Kidney epithelial cell (primary cell): ENCODE data around the gene WFIKKN1. TPM values are rescaled to one million over a fixed set of nuclear protein-coding genes. Genes with fewer than 3 reads are reported as not detected.

ENCODE experiments used
- DNase-seq: peaks from one replicate; pipeline ENCODE4 v3.0.0-alpha.2; 2010; ENCODE audit warnings: low read depth
- H3K27me3 ChIP-seq: 2 replicates; pipeline ENCODE4 v1.6.0; 2011; ENCODE audit warnings: low read length; ENCODE audit not compliant: control insufficient read depth, insufficient read depth
- H3K36me3 ChIP-seq: 2 replicates; pipeline ENCODE4 v1.5.1; 2011; ENCODE audit warnings: low read length; ENCODE audit not compliant: control insufficient read depth, insufficient read depth
- H3K4me3 ChIP-seq: 2 replicates; pipeline ENCODE4 v1.5.1; 2011; ENCODE audit warnings: low read depth, mild to moderate bottlenecking, control low read depth, low read length
- CTCF ChIP-seq: IDR thresholded peaks from 2 replicates; pipeline ENCODE4 v1.5.1; 2011; ENCODE audit warnings: mild to moderate bottlenecking, moderate library complexity, low read length, control low read depth, inconsistent platforms; ENCODE audit not compliant: insufficient read depth, poor library complexity, severe bottlenecking
- total RNA-seq: library from RNA; depleted of rRNA; stranded (reverse); fragments of >200 nt; gene quantifications from 2 replicates; pipeline ENCODE4 v1.2.3, GENCODE V29; 2015

Gene WFIKKN1
- total RNA-seq, 1 donor from 2014 or later, result 0.08 TPM

GRCh38 chr16:676565-676902 lies 45.7 kb downstream of the WFIKKN1 start:
- peaks cover 21% of the 10 kb centered on the region for H3K27me3 ChIP-seq
- H3K4me3 ChIP-seq, result no peak overlapping the region
- TF ChIP-seq CTCF, result no peak
- H3K36me3 ChIP-seq, result no peaks in the 10 kb centered on the region
- no peak for DNase-seq

GRCh38 chr16:676913-677312 lies 46.1 kb downstream of the WFIKKN1 start:
- no peak for DNase-seq
- TF ChIP-seq CTCF, result no peak
- Histone ChIP-seq H3K27me3 (peaks cover 21% of the 10 kb centered on the region), H3K4me3 (no peak overlapping the region), H3K36me3 (no peaks in the 10 kb centered on the region)

GRCh38 chr16:677316-678190 lies 46.8 kb downstream of the WFIKKN1 start:
- no peak for DNase-seq
- H3K36me3 ChIP-seq, result no peaks in the 10 kb centered on the region
- no peak overlapping the region for H3K4me3 ChIP-seq
- peaks cover 21% of the 10 kb centered on the region for H3K27me3 ChIP-seq
- no peak for TF ChIP-seq CTCF

- no peak for DNase-seq
- no peak for TF ChIP-seq CTCF
- peaks cover 1% of the 10 kb centered on the region for H3K36me3 ChIP-seq
- peaks cover 21% of the 10 kb centered on the region for H3K27me3 ChIP-seq
- no peak overlapping the region for H3K4me3 ChIP-seq
These were observed 47.5 kb downstream of the WFIKKN1 start for GRCh38 chr16:678209-678857.

GRCh38 chr16:678858-679813 lies 48.4 kb downstream of the WFIKKN1 start:
- DNase-seq, result no peak
- Histone ChIP-seq H3K36me3 (peaks cover 1% of the 10 kb centered on the region), H3K27me3 (peaks cover 21% of the 10 kb centered on the region), H3K4me3 (peak overlapping the region; percentile 49)
- TF ChIP-seq CTCF, result no peak
